GM12873 (cell line): ENCODE data around the gene BEND2.

ENCODE experiments used
- TF ChIP-seq, protein P1 (sequence below): IDR thresholded peaks from 2 replicates; pipeline ENCODE4 v1.5.1; 2012; ENCODE audit warnings: low read depth, mild to moderate bottlenecking, moderate library complexity, low read length, control low read depth; ENCODE audit not compliant: insufficient read depth; ENCODE audit errors: missing control alignments

The BEND2 gene

DNA sequence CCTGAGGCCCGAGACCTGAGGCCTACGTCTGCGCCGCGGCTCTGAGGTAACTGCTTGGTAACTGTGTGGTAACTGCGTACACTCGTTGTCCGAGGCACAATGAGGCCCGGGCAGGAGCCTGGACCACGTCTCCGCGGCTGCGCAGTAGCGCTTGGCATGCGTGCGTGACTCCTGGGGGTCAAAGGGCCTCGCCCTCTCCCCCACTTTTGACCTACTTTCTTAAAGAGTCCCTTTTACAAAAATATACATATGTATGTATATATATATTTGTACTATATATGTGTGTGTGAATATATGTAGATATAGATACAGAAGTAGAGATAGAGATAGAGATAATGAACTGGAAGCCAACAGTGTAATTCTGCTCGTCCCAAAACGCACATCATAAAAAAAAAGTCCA is at the start of gene BEND2:
TSS of gene BEND2 (minus strand) at position 101 of the 400 bp plus-strand sequence. CDS start 136 bp downstream, outside the sequence.
- TF ChIP-seq, protein P1, sequence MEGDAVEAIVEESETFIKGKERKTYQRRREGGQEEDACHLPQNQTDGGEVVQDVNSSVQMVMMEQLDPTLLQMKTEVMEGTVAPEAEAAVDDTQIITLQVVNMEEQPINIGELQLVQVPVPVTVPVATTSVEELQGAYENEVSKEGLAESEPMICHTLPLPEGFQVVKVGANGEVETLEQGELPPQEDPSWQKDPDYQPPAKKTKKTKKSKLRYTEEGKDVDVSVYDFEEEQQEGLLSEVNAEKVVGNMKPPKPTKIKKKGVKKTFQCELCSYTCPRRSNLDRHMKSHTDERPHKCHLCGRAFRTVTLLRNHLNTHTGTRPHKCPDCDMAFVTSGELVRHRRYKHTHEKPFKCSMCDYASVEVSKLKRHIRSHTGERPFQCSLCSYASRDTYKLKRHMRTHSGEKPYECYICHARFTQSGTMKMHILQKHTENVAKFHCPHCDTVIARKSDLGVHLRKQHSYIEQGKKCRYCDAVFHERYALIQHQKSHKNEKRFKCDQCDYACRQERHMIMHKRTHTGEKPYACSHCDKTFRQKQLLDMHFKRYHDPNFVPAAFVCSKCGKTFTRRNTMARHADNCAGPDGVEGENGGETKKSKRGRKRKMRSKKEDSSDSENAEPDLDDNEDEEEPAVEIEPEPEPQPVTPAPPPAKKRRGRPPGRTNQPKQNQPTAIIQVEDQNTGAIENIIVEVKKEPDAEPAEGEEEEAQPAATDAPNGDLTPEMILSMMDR = no peak

DNA sequence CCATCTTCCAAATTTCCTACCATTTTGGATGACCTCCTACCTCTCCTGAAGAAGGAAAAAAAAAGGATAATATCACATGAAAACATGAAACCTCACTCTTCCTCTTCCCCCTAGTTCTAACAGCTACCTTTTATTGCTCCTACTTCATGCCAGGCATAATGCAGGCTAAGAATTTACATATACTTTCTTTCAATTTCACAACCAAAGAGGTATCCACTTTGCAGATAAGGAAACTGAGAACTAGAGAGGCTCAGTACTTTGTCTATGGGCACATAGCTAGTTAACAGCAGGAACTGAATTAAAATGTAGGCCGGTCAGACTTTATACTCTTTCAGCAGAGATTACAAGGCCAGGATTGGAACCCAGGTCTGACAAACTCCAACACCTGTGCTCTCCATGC is 34.4 kb upstream of the BEND2 start:
- TF ChIP-seq, protein P1 = no peak

DNA sequence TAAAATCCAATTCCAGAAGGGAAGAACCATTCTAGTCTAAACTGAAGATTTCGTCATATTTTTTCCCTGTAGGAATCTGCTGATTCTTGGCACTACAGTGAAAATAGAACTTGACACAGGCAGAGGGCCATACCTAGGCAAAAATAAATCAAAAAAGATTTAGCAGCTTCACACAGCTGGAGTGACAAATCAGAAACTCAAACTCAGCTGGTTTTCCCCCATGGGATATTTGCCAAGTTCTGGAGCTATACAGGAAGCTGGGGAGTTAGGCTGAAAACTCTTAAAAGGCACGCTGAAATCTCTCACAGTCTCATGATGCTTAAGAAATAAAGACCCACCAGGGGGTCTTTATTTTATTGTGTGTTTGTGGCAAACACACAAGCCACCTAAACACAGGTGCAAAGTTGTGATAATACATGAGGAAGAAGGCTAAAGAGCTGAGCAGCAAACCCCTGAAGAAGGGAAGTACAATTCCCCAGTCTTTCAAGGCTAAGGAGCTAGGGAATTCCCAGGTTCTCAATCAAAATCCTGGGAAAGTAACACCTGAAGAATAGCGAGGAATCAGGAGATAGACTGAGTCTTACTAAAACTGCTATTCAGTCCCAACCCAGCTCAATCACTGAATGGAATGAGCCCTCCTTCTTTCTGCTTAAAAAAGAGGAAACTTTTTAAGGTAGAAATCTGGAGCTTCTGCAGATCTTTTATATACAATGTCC is 32.1 kb upstream of the BEND2 start:
- TF ChIP-seq, protein P1 = no peak

DNA sequence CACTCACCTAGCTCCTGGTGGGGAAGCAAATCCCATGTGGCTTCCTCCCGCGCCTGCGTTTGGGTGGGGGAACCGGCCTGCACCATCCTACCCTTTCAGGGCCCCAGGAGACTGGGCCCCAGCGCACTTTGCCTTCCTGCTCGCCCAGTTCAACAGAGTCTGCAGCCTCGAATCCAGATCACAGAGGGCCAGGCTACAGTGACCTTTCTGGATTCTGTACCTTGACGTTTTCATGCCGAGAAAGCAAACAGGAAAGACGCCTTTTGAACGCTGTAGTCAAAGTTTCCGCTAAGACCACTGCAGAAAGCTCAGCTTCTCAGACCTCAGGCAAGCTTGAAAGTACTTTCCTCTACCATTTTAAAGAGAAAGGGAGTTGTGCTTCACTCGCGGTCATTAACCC is 7.4 kb upstream of the BEND2 start:
- TF ChIP-seq, protein P1 = no peak

DNA sequence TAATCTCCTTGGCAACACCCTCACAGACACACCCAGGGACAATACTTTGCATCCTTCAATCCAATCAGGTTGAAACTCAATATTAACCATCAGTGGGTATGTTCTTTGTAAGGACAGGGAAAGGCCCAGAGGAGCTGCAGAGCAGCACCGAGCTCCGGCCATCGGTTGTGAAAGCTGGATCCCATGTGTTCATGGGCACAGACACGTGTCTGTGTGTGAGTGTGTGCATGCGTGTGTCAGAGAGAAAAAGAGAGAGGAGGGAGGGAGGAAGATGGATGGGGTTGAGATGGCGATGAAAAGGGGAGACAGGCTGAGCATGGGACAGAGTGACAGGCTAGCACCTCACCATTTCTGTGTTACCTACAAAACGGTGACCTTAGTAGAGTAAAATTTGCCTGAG is 6.8 kb upstream of the BEND2 start:
- TF ChIP-seq, protein P1 = no peak

DNA sequence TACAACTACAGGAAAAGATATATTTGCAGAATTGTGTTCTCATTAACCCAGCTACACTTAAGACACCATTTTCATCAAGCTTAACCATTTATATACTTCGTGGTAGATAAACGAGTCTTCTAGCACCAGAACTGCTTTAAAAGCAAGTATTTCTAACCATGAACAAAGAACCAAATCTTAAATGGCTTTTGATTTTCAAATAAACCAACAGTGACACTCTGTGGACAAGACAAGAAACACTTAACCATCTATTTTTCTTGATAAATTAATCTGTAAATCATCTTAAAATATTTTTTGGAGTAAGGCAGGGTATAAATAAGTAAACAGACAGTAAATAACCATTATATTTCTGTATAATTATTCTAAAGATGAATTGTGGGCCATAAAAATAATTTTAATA is 10.2 kb downstream of the BEND2 start:
- TF ChIP-seq, protein P1 = no peak

DNA sequence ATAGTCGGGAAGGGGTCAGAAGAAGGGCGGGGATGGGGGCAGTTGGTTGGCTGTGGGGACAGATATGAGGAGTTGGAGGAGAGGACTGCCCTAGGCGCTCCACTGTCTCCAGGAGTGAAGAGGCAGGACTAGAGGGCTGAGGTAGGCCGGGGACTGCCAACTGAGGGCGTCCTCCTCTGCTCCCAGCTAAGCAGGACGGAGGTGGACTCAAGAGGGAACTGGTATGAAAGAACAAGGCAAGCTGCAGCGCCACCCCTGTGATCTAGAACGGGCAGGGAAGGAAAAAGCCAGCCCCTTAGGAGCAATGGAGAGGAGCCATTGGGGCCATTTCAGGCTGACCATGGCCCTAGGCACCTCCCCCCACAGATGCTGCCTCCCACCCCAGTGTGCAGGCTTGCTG is 14.0 kb downstream of the BEND2 start:
- TF ChIP-seq, protein P1 = no peak

DNA sequence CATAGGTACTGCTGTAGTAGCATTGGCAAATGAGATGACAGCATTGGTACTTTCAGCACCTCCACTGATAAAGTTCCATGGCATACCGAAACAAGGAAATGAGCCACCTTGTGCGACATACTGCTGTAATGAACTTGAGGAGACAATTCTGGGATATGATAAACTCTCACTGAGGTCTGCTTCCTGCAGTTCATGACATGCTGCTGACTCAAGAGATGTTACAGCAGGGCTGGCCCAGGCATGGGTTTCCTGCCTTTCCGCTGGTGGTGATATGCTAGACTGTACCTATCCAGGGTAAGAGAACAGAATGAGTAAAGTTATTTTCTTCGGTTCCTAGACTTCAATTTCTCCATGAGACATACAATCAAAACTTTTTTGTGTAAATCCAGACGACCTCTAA is 17.1 kb downstream of the BEND2 start:
- TF ChIP-seq, protein P1 = no peak
